K562 (cell line): ENCODE results near the gene WNK1. TPM values are rescaled to one million over a fixed set of nuclear protein-coding genes. Genes with fewer than 3 reads are reported as not detected.

Source experiments
- ATAC-seq: fragments of 200-7000 bp; cut with Tn5 transposase; 3 replicates; pipeline ENCODE4 v1.9.1; 2020; ENCODE audit warnings: moderate library complexity
- BruUV-seq: library from RNA; stranded (reverse); fragments of 400-500 nt; replicated peaks from 2 replicates; lab custom pipeline; 2021; lab: Mats Ljungman, UMichigan
- CTCF ChIA-PET: fragments of 300-600 bp; formaldehyde crosslinking; extraction: SDS; loops from one replicate; lab custom pipeline; 2021; ENCODE audit warnings: low intra/inter-chr PET ratio; lab: Yijun Ruan, JAX
- POLR2A ChIA-PET: fragments of 300-600, 350-650 bp; sonication (Branson Sonifier 250); formaldehyde crosslinking; extraction: SDS; loops from one replicate; lab custom pipeline; 2021; ENCODE audit warnings: antibody characterized with exemption, inconsistent platforms; lab: Yijun Ruan, JAX
- DNase-seq, 4 experiments: peaks; one replicate each; pipeline versions ENCODE4 v3.0.0 to v3.0.0-alpha.2; 2011 to 2018; ENCODE audit warnings: low spot score in 3 of 4, mixed read lengths in 3 of 4; ENCODE audit errors: extremely low read depth in 1 of 4
- FAIRE-seq: peaks from 2 replicates; lab custom pipeline; 2011; peaks lifted over from hg19 to GRCh38; lab: Jason Lieb, UNC
- H2AFZ ChIP-seq: 2 replicates; pipeline ENCODE4 v1.6.0; 2011; ENCODE audit warnings: low read depth, low read length, control low read depth, inconsistent platforms
- H3K27ac ChIP-seq: fragments of 200-600 bp; 3 replicates; pipeline ENCODE4 v1.8.0; 2011; ENCODE audit warnings: low read depth, mild to moderate bottlenecking, control low read depth, inconsistent platforms, low read length, moderate library complexity, mixed read lengths; ENCODE audit errors: extremely low read depth
- H3K27me3 ChIP-seq, 2 experiments: fragments of 300-600 bp in 1 of 2; 2 replicates in 1 of 2; 3 replicates in 1 of 2; pipeline versions ENCODE4 v1.6.0 to v1.8.0; 2011; ENCODE audit warnings: inconsistent platforms in 2 of 2, low read length in 2 of 2, mild to moderate bottlenecking in 1 of 2, mixed read lengths in 1 of 2, moderate library complexity in 1 of 2; ENCODE audit not compliant: control insufficient read depth in 2 of 2, insufficient read depth in 2 of 2
- H3K36me3 ChIP-seq: fragments of 300-600 bp; 3 replicates; pipeline ENCODE4 v1.8.0; 2011; ENCODE audit warnings: mild to moderate bottlenecking, low read length, inconsistent platforms; ENCODE audit not compliant: control insufficient read depth, insufficient read depth
- H3K4me1 ChIP-seq, 2 experiments: fragments of 200-600 bp in 1 of 2; replicated peaks in 1 of 2; 2 replicates in 1 of 2; 3 replicates in 1 of 2; pipeline versions ENCODE4 v1.5.1 to v1.8.0; 2011; ENCODE audit warnings: inconsistent platforms in 2 of 2, low read length in 2 of 2, mild to moderate bottlenecking in 1 of 2, mixed read lengths in 1 of 2, moderate library complexity in 1 of 2; ENCODE audit not compliant: control insufficient read depth in 2 of 2, insufficient read depth in 2 of 2
- H3K4me2 ChIP-seq: 2 replicates; pipeline ENCODE4 v1.6.1; 2011; ENCODE audit warnings: low read length, control low read depth, inconsistent platforms, mixed read lengths; ENCODE audit not compliant: insufficient read depth
- H3K4me3 ChIP-seq: fragments of 200-600 bp; sonication (generic), shearing (Covaris generic); 2 replicates; pipeline ENCODE4 v1.5.1; 2016; ENCODE audit warnings: control low read depth, inconsistent platforms
- H3K79me2 ChIP-seq: fragments of 200-600 bp; 3 replicates; pipeline ENCODE4 v1.8.0; 2011; ENCODE audit warnings: low read length, inconsistent platforms; ENCODE audit not compliant: control insufficient read depth, insufficient read depth
- H3K9ac ChIP-seq, 2 experiments: 2 replicates each; pipeline versions ENCODE4 v1.6.0 to v1.6.1; 2011; ENCODE audit warnings: low read depth in 2 of 2, low read length in 2 of 2, control low read depth in 1 of 2, inconsistent platforms in 1 of 2, mild to moderate bottlenecking in 1 of 2, mixed read lengths in 1 of 2; ENCODE audit not compliant: insufficient read depth in 1 of 2
- H3K9me1 ChIP-seq: one replicate; pipeline ENCODE4 v1.6.0; 2011; ENCODE audit warnings: inconsistent platforms, mild to moderate bottlenecking, low read length, moderate library complexity; ENCODE audit not compliant: control insufficient read depth, insufficient read depth
- H3K9me3 ChIP-seq: replicated peaks from 2 replicates; pipeline ENCODE4 v1.5.1; 2011; ENCODE audit warnings: low read depth, low read length, inconsistent platforms; ENCODE audit not compliant: control insufficient read depth, insufficient read depth
- H4K20me1 ChIP-seq: replicated peaks from 2 replicates; pipeline ENCODE4 v1.6.1; 2011; ENCODE audit warnings: low read length, inconsistent platforms, mixed read lengths; ENCODE audit not compliant: control insufficient read depth, insufficient read depth
- DMBX1 ChIP-seq: fragments of 250-450 bp; sonication (Bioruptor Pico); IDR thresholded peaks from 2 replicates; pipeline ENCODE4 v1.8.0; 2022; ENCODE audit warnings: inconsistent platforms, mild to moderate bottlenecking, moderate library complexity, borderline replicate concordance
- FOXA1 ChIP-seq: fragments of 450-650 bp; IDR thresholded peaks from 2 replicates; pipeline ENCODE4 v1.6.1; 2016; ENCODE audit warnings: mild to moderate bottlenecking, borderline replicate concordance
- HDAC6 ChIP-seq: IDR thresholded peaks from 2 replicates; pipeline ENCODE4 v1.6.1; 2012; ENCODE audit warnings: low read depth, mild to moderate bottlenecking, control low read depth, inconsistent platforms, low read length, moderate library complexity
- HMGN3 ChIP-seq: IDR thresholded peaks from 2 replicates; pipeline ENCODE4 v1.6.1; 2011; ENCODE audit warnings: borderline replicate concordance, low read depth, mild to moderate bottlenecking, mixed read lengths, low read length; ENCODE audit not compliant: insufficient read length; ENCODE audit errors: extremely low read depth
- RBM22 ChIP-seq: fragments of 200-400 bp; formaldehyde crosslinking; IDR thresholded peaks from 2 replicates; pipeline ENCODE4 v1.6.1; 2018; ENCODE audit warnings: low read length, low read depth; ENCODE audit not compliant: poor library complexity, severe bottlenecking
- SIX5 ChIP-seq, 2 experiments: IDR thresholded peaks; 2 replicates each; pipeline ENCODE4 v1.6.1; 2011; ENCODE audit warnings: low read length in 2 of 2, borderline replicate concordance in 1 of 2, low read depth in 1 of 2, mild to moderate bottlenecking in 1 of 2, moderate library complexity in 1 of 2; ENCODE audit not compliant: insufficient read depth in 1 of 2
- TOE1 ChIP-seq, 2 experiments: fragments of 450-650 bp in 1 of 2; sonication (generic) in 1 of 2; formaldehyde crosslinking in 1 of 2; IDR thresholded peaks; 2 replicates each; pipeline versions ENCODE4 v1.7.1 to v1.8.0; 2016 to 2022; ENCODE audit warnings: borderline replicate concordance in 2 of 2, mild to moderate bottlenecking in 2 of 2, antibody characterized with exemption in 1 of 2, inconsistent platforms in 1 of 2, low read depth in 1 of 2, missing genetic modification reagents in 1 of 2, moderate library complexity in 1 of 2
- TRIM28 ChIP-seq: fragments of 450-650 bp; IDR thresholded peaks from 2 replicates; pipeline ENCODE4 v1.6.1; 2017
- ZFP1 ChIP-seq: fragments of 450-650 bp; formaldehyde crosslinking; IDR thresholded peaks from 2 replicates; pipeline ENCODE4 v1.4.0; 2020; ENCODE audit warnings: mild to moderate bottlenecking, mixed read lengths
- ZNF140 ChIP-seq: fragments of 250-450 bp; sonication (Bioruptor Pico); IDR thresholded peaks from 2 replicates; pipeline ENCODE4 v1.8.0; 2021; ENCODE audit warnings: moderate library complexity, mild to moderate bottlenecking, inconsistent platforms
- in situ Hi-C: fragments of 300-500 bp; cut with MboI; formaldehyde crosslinking; loops from 4 replicates; pipeline ENCODE4 v1.15.0; 2018; ENCODE audit warnings: inconsistent platforms, mixed read lengths
- intact Hi-C: fragments of 100-400 bp; cut with micrococcal nuclease; formaldehyde crosslinking; loops from 2 replicates; pipeline ENCODE4 v1.14.2; 2022
- polyA plus RNA-seq, 8 experiments: library from polyadenylated mRNA; depleted of rRNA in 4 of 8; stranded (reverse) in 5 of 8; unstranded in 3 of 8; fragments of >200 nt; fragmentation: Nextera tagmentation in 2 of 8; fragmentation: Illumina TruSeq in 1 of 8; extraction: Ambion mirVana in 2 of 8; extraction: Trizol in 1 of 8; gene quantifications; 2 replicates each; pipeline versions ENCODE4 v1.2.1 to v1.2.3, GENCODE V29; 2011 to 2014; ENCODE audit warnings: inconsistent platforms in 1 of 8, missing spikeins in 1 of 8
- total RNA-seq, 7 experiments: library from RNA; depleted of rRNA in 6 of 7; stranded (reverse); fragments of >200 nt in 6 of 7; fragmentation: Illumina TruSeq in 2 of 7; extraction: Trizol in 2 of 7; gene quantifications; 2 replicates each; pipeline versions ENCODE4 v1.2.1 to v1.2.3, GENCODE V29; 2011 to 2021; ENCODE audit warnings: low replicate concordance in 1 of 7
- TF ChIP-seq, protein P1 (sequence below), 2 experiments: fragments of 150-350 bp in 1 of 2; IDR thresholded peaks; 2 replicates each; pipeline ENCODE4 v1.6.1; 2012 to 2016; ENCODE audit warnings: low read depth in 2 of 2, low read length in 2 of 2, mild to moderate bottlenecking in 1 of 2, moderate library complexity in 1 of 2
- TF ChIP-seq, protein P2 (sequence below): sonication (generic); formaldehyde crosslinking; IDR thresholded peaks from 2 replicates; pipeline ENCODE4 v1.8.0; 2022; ENCODE audit warnings: missing genetic modification reagents, mild to moderate bottlenecking, borderline replicate concordance
- TF ChIP-seq, protein P3 (sequence below): sonication (generic); formaldehyde crosslinking; IDR thresholded peaks from 2 replicates; pipeline ENCODE4 v1.8.0; 2022; ENCODE audit warnings: mild to moderate bottlenecking, missing genetic modification reagents, borderline replicate concordance

Gene WNK1
- total and polyA plus RNA-seq, 9 of the 15 experiments (the other 6 are each of a cell fraction or from before 2014, with no cell fraction given): 4.3 to 73.9 (median 31.0) TPM

DNA sequence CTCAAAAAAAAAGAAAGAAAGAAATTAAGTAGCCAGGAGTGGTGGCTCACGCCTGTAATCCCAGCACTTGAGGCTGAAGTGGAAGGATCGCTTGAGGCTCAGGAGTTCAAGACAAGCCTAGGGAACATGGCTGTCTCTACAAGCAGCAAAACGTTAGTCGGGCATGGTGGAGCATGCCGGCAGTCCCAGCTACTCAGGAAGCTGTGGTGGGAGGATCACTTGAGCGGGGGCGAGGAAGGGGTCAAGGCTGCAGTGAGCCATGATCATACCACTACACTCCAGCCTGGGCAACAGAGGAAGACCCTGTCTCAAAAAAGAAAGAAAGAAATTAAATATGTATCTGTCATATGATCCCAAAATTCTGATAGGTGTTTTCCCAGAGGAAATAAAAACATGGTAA lies 191.8 kb downstream of the WNK1 start (continued):
- TF ChIP-seq, protein P1, sequence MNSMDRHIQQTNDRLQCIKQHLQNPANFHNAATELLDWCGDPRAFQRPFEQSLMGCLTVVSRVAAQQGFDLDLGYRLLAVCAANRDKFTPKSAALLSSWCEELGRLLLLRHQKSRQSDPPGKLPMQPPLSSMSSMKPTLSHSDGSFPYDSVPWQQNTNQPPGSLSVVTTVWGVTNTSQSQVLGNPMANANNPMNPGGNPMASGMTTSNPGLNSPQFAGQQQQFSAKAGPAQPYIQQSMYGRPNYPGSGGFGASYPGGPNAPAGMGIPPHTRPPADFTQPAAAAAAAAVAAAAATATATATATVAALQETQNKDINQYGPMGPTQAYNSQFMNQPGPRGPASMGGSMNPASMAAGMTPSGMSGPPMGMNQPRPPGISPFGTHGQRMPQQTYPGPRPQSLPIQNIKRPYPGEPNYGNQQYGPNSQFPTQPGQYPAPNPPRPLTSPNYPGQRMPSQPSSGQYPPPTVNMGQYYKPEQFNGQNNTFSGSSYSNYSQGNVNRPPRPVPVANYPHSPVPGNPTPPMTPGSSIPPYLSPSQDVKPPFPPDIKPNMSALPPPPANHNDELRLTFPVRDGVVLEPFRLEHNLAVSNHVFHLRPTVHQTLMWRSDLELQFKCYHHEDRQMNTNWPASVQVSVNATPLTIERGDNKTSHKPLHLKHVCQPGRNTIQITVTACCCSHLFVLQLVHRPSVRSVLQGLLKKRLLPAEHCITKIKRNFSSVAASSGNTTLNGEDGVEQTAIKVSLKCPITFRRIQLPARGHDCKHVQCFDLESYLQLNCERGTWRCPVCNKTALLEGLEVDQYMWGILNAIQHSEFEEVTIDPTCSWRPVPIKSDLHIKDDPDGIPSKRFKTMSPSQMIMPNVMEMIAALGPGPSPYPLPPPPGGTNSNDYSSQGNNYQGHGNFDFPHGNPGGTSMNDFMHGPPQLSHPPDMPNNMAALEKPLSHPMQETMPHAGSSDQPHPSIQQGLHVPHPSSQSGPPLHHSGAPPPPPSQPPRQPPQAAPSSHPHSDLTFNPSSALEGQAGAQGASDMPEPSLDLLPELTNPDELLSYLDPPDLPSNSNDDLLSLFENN (IDR thresholded peaks at IDR 0.05; ENCODE audit: low read depth in 2 of 2, low read length in 2 of 2): no peak
- TF ChIP-seq HMGN3: no peak

DNA sequence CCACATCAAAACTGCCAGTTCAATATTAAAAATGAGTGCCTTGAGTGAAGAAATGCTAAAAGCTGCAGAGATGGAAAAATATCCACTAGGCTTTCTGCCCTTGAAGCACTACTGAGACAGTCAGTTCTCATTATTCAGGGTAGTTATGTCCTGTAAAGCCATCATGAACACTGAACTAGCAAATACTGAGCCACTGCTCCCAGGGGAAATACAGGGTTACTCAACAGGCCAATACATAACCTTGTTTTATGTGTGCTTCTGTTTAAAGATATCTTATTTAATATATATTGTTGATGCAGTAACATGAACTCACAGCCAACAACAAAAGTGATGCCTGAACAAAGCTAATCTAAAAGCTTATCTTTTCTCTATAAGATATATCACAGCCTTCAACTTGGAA lies 193.8 kb downstream of the WNK1 start:
- Histone ChIP-seq H3K79me2 (peaks cover 36% of the 10 kb centered on the region), H3K9me3 (no peaks in the 10 kb centered on the region), H4K20me1 (no peaks in the 10 kb centered on the region), H3K36me3 (peaks cover 8% of the 10 kb centered on the region; the same call in 1 of the 3 replicates), H3K9ac (no peak overlapping the region), H3K9me1 (no peaks in the 10 kb centered on the region), H3K27ac (no peak overlapping the region), H2AFZ (no peak overlapping the region), H3K4me2 (no peak overlapping the region), H3K4me1 (peaks cover 0 to 8% of the 10 kb centered on the region in 2 experiments; a peak in 2 of 5 replicates), H3K27me3 (no peaks in the 10 kb centered on the region), H3K4me3 (no peak overlapping the region)
- DNase-seq (no peak), ATAC-seq (no peak), FAIRE-seq (no peak)
- POLR2A ChIA-PET: interaction anchor here (0.8 kb wide), 1 partner anchor 554 kb away, joined by 3 read pairs; no protein-coding TSS in a partner anchor
- BruUV-seq: no TSS peak
- in situ Hi-C loops (loop anchor here (5.0 kb wide), 1 partner anchor 374 kb away; no protein-coding TSS in a partner anchor), intact Hi-C loops (loop anchor here (5.0 kb wide), 4 partner anchors 34 to 374 kb away; no protein-coding TSS in a partner anchor)
- CTCF ChIA-PET: no interaction called here
- TF ChIP-seq ZNF140 (CRISPR knock-in tag) (no peak), TRIM28 (no peak), HDAC6 (no peak), DMBX1 (CRISPR knock-in tag) (no peak), ZFP1 (no peak), TOE1 (IDR thresholded peaks at IDR 0.05; ENCODE audit: borderline replicate concordance) (no peak), TOE1 (CRISPR knock-in tag; IDR thresholded peaks at IDR 0.05; ENCODE audit: borderline replicate concordance, low read depth) (no peak), FOXA1 (no peak), SIX5 (IDR thresholded peaks at IDR 0.05; ENCODE audit: borderline replicate concordance in 1 of 2, insufficient read depth in 1 of 2, low read depth in 1 of 2, low read length in 2 of 2) (no peak), RBM22 (no peak)
- TF ChIP-seq, protein P2, sequence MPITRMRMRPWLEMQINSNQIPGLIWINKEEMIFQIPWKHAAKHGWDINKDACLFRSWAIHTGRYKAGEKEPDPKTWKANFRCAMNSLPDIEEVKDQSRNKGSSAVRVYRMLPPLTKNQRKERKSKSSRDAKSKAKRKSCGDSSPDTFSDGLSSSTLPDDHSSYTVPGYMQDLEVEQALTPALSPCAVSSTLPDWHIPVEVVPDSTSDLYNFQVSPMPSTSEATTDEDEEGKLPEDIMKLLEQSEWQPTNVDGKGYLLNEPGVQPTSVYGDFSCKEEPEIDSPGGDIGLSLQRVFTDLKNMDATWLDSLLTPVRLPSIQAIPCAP (CRISPR knock-in tag): no peak
- TF ChIP-seq, protein P3, sequence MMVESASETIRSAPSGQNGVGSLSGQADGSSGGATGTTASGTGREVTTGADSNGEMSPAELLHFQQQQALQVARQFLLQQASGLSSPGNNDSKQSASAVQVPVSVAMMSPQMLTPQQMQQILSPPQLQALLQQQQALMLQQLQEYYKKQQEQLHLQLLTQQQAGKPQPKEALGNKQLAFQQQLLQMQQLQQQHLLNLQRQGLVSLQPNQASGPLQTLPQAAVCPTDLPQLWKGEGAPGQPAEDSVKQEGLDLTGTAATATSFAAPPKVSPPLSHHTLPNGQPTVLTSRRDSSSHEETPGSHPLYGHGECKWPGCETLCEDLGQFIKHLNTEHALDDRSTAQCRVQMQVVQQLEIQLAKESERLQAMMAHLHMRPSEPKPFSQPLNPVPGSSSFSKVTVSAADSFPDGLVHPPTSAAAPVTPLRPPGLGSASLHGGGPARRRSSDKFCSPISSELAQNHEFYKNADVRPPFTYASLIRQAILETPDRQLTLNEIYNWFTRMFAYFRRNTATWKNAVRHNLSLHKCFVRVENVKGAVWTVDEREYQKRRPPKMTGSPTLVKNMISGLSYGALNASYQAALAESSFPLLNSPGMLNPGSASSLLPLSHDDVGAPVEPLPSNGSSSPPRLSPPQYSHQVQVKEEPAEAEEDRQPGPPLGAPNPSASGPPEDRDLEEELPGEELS: no peak
